ENCODE results near the gene CUL5. TPM values are rescaled to one million over a fixed set of nuclear protein-coding genes. Genes with fewer than 3 reads are reported as not detected.

CUL5 gene
- total RNA-seq, 1 donor from 2014 or later = 42.5 TPM

DNA sequence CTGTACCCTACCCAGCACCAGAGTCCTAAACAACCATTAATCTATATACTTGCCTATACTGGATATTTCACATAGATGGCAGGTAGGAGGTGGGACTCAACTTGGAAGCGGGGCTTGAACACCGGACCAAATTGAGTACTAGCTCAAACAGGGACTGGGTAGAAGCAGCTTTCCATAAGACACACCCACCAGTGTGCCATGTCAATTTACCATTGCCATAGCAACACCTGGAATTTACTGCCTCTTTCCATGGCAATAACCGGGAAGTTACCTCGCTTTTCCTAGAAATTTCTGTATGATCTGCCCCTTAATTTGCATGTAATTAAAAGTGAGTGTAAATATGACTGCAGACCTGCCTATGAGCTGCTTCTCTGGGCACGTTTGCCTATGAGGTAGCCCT lies 38.6 kb upstream of the CUL5 start:
- H3K27me3 ChIP-seq (ENCODE audit: low read depth) = peaks cover 9% of the 10 kb centered on the region
- no peak for DNase-seq
- no peak overlapping the region for H3K4me3 ChIP-seq
- H3K4me1 ChIP-seq = no peaks in the 10 kb centered on the region
- H3K9me3 ChIP-seq (replicated peaks) = no peaks in the 10 kb centered on the region
- TF ChIP-seq, protein P1, sequence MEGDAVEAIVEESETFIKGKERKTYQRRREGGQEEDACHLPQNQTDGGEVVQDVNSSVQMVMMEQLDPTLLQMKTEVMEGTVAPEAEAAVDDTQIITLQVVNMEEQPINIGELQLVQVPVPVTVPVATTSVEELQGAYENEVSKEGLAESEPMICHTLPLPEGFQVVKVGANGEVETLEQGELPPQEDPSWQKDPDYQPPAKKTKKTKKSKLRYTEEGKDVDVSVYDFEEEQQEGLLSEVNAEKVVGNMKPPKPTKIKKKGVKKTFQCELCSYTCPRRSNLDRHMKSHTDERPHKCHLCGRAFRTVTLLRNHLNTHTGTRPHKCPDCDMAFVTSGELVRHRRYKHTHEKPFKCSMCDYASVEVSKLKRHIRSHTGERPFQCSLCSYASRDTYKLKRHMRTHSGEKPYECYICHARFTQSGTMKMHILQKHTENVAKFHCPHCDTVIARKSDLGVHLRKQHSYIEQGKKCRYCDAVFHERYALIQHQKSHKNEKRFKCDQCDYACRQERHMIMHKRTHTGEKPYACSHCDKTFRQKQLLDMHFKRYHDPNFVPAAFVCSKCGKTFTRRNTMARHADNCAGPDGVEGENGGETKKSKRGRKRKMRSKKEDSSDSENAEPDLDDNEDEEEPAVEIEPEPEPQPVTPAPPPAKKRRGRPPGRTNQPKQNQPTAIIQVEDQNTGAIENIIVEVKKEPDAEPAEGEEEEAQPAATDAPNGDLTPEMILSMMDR (IDR thresholded peaks at IDR 0.05; ENCODE audit: borderline replicate concordance) = no peak
- H3K36me3 ChIP-seq = no peaks in the 10 kb centered on the region
- intact Hi-C loops (cut with micrococcal nuclease) = no loop called here
- no peak overlapping the region for H3K27ac ChIP-seq (replicated peaks)

DNA sequence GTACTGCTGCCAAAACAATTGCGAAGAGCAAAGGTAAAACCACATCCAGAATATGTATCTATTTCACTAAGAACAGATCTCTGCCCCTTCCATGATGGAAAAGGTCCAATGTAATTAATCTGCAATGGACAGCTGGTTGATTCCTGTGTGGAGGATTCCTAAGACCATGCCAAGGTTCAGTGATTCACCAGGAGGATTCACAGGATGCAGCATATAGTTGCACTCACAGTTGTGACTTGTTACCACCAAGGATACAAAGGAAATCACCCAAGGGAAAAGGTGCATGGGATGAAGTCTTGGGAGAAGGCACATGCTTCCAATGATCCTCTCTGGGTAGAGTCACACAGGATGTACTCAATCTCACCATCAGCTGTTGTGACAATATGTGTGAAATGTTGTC lies 35.1 kb upstream of the CUL5 start:
- TF ChIP-seq, protein P1 (IDR thresholded peaks at IDR 0.05; ENCODE audit: borderline replicate concordance) = no peak
- no peaks in the 10 kb centered on the region for H3K9me3 ChIP-seq (replicated peaks)
- no peaks in the 10 kb centered on the region for H3K4me1 ChIP-seq
- H3K36me3 ChIP-seq = no peaks in the 10 kb centered on the region
- no peak for DNase-seq
- peaks cover 6% of the 10 kb centered on the region for H3K27me3 ChIP-seq (ENCODE audit: low read depth)
- intact Hi-C loops (cut with micrococcal nuclease) = no loop called here
- H3K4me3 ChIP-seq = no peak overlapping the region
- no peak overlapping the region for H3K27ac ChIP-seq (replicated peaks)

DNA sequence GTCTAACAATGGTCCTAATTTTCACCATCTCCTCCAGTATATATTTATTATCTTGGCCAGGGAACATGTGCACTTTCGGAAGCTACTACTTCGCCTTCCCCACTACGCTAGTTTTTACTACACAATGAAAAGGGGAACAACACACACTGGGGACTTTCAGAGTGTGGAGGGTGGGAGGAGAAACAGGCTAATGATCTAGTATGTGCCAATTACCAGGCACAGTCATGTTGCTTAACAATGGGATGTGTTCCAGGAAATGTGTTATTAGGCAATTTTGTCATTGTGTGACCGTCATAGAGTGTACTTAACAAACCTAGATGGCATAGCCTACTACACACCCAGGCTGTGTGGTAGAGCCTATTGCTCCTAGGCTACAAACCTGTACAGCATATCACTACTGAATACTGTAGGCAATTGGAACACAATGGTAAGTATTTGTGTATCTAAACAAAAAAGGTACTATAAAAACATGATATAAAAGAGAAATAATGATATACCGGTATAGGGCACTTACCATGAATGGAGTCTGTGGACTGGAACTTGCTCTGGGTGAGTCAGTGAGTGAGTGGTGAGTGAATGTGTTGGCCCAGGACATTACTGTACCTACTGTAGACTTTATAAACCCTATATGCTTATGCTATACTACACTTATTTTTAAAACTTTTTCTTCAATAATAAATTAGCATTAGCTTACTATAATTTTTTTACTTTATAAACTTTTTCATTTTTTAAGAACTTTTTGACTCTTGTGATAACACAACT lies 20.1 kb upstream of the CUL5 start:
- TF ChIP-seq, protein P1 (IDR thresholded peaks at IDR 0.05; ENCODE audit: borderline replicate concordance) = no peak
- Histone ChIP-seq H3K4me1 (no peaks in the 10 kb centered on the region), H3K4me3 (no peak overlapping the region), H3K9me3 (replicated peaks) (no peaks in the 10 kb centered on the region), H3K27me3 (ENCODE audit: low read depth) (peaks cover 6% of the 10 kb centered on the region), H3K27ac (replicated peaks) (no peak overlapping the region), H3K36me3 (no peaks in the 10 kb centered on the region)
- no peak for DNase-seq
- intact Hi-C loops (cut with micrococcal nuclease) = no loop called here

DNA sequence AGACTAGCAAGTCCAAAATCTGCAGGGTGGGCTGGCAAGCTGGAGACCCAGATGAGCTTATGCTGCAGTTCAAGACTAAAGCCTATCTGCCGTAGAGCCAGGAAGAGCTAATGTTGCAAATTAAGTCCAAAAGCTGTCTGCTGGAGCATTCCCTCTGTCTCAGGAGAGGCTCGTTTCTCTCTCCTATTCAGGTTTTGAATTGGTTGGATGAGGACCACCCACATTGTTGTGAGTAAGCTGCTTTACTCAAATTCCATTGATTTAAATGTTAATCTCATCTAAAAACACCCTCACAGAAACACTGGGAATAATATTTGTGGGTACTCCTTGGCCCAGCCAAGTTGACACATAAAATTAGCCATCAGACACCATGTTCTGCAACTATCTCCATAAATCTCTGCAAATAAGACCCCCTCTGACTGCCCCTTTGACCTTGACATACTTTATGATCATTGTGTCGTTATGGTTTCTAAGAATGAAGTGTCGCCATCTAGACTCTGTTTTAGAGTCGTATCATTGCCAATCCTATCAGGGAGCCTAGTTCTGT lies 16.8 kb upstream of the CUL5 start:
- Histone ChIP-seq H3K27ac (replicated peaks) (no peak overlapping the region), H3K9me3 (replicated peaks) (no peaks in the 10 kb centered on the region), H3K36me3 (no peaks in the 10 kb centered on the region), H3K4me3 (no peak overlapping the region), H3K27me3 (ENCODE audit: low read depth) (peaks cover 6% of the 10 kb centered on the region), H3K4me1 (no peaks in the 10 kb centered on the region)
- intact Hi-C loops (cut with micrococcal nuclease) = no loop called here
- DNase-seq = no peak
- TF ChIP-seq, protein P1 (IDR thresholded peaks at IDR 0.05; ENCODE audit: borderline replicate concordance) = no peak

DNA sequence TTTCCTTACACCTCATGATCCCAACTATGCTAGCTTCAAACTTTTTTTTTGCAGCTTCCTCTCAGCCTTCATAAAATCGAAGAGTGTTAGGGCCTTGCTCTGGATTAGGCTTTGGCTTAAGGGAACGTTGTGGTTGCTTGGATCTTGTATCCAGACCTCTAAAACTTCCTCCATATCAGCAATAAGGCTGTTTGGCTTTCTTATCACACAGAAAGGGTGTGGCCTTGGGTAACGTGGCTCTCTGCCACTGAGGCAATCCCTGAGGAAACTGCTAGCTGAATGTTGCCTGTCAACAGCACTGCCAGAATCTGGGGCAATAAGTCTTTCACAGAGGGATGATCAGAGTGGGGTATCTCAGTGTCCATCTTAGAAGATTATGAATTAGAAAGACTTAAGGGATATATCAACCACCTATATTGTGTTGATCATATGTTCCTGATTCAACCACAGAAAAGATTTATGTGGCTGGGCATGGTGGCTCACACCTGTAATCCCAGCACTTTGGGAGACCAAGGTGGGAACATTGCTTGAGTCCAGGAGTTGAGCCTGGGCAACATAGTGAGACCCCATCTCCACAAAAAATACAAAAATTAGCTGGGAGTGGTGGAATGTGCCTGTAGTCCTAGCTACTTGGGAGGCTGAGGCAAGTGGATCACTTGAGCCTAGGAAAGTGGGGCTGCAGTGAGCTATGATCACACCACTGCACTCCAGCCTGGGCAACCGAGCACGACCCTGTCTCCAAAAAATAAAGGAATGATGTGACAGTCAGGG lies 12.5 kb upstream of the CUL5 start:
- Histone ChIP-seq H3K4me1 (no peaks in the 10 kb centered on the region), H3K9me3 (replicated peaks) (no peaks in the 10 kb centered on the region), H3K27ac (replicated peaks) (no peak overlapping the region), H3K27me3 (ENCODE audit: low read depth) (peaks cover 13% of the 10 kb centered on the region), H3K4me3 (no peak overlapping the region), H3K36me3 (no peaks in the 10 kb centered on the region)
- TF ChIP-seq, protein P1 (IDR thresholded peaks at IDR 0.05; ENCODE audit: borderline replicate concordance) = no peak
- DNase-seq = no peak
- intact Hi-C loops (cut with micrococcal nuclease) = no loop called here
